Mononuclear cell (primary cell): ENCODE data around the gene SGPP2. TPM values are rescaled to one million over a fixed set of nuclear protein-coding genes. Genes with fewer than 3 reads are reported as not detected.
"Not testable (repeated sequence)": the region's sequence is repeated elsewhere in the genome, so short reads cannot be mapped to it uniquely, and the experiment has no call there.

ENCODE experiments used
- H3K27me3 ChIP-seq: 2 replicates; pipeline ENCODE4 v1.6.0; 2011; ENCODE audit warnings: low read length, control low read depth; ENCODE audit not compliant: insufficient read depth
- H3K4me1 ChIP-seq: 2 replicates; pipeline ENCODE4 v1.5.1; 2011; ENCODE audit warnings: mild to moderate bottlenecking, low read length, control low read depth; ENCODE audit not compliant: insufficient read depth
- H3K4me3 ChIP-seq: 2 replicates; pipeline ENCODE4 v1.5.1; 2011; ENCODE audit warnings: mild to moderate bottlenecking, low read length, moderate library complexity
- H3K9me3 ChIP-seq: 2 replicates; pipeline ENCODE4 v1.5.1; 2011; ENCODE audit warnings: low read depth, mild to moderate bottlenecking, control low read depth, low read length
- total RNA-seq: library from RNA; depleted of rRNA; stranded (reverse); fragments of >200 nt; gene quantifications from one replicate; pipeline ENCODE4 v1.2.3, GENCODE V29; 2012

Gene SGPP2
- total RNA-seq, 1 donor = 0.94 TPM

- Histone ChIP-seq H3K27me3 (peaks cover 41% of the 10 kb centered on the region), H3K9me3 (no peaks in the 10 kb centered on the region), H3K4me3 (no peak overlapping the region), H3K4me1 (peaks cover 4% of the 10 kb centered on the region)
These were observed 3.8 kb upstream of the SGPP2 start for GRCh38 chr2:222420508-222420907.

GRCh38 chr2:222421626-222422025, 2.7 kb upstream of the SGPP2 start:
- Histone ChIP-seq H3K9me3 (no peaks in the 10 kb centered on the region), H3K4me1 (peaks cover 4% of the 10 kb centered on the region), H3K4me3 (no peak overlapping the region), H3K27me3 (peaks cover 52% of the 10 kb centered on the region)

DNA sequence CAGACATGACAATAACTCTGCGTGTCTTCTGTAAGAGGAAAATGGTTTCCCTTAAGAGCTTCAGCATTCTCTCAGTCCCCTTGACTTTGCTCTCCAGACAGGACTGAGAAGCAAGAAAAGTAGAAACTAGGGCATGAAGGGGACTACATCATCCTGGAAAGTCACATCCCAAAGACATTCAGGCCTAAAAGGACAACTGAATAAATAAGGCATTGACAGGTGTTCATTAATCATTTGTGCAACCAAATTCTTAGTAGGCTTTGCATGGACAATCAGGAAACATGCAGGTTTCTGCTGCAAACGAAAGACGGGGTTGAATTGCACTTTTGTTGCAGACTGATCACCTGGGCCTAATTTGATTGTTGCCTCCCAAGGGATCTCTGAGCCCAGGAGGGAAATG, 1.2 kb upstream of the SGPP2 start:
- Histone ChIP-seq H3K27me3 (peaks cover 66% of the 10 kb centered on the region), H3K4me3 (no peak overlapping the region), H3K4me1 (peaks cover 4% of the 10 kb centered on the region), H3K9me3 (no peaks in the 10 kb centered on the region)

- peak overlapping the region; percentile 6 for H3K4me3 ChIP-seq
- H3K27me3 ChIP-seq = peaks cover 69% of the 10 kb centered on the region
- H3K9me3 ChIP-seq = no peaks in the 10 kb centered on the region
- peaks cover 4% of the 10 kb centered on the region for H3K4me1 ChIP-seq
These were observed 589 bp upstream of the SGPP2 start for GRCh38 chr2:222423632-222424275.

GRCh38 chr2:222424729-222425671, 657 bp downstream of the SGPP2 start:
- Histone ChIP-seq H3K27me3 (peaks cover 69% of the 10 kb centered on the region), H3K4me1 (peaks cover 4% of the 10 kb centered on the region), H3K9me3 (no peaks in the 10 kb centered on the region), H3K4me3 (peak overlapping the region; percentile 24)

DNA sequence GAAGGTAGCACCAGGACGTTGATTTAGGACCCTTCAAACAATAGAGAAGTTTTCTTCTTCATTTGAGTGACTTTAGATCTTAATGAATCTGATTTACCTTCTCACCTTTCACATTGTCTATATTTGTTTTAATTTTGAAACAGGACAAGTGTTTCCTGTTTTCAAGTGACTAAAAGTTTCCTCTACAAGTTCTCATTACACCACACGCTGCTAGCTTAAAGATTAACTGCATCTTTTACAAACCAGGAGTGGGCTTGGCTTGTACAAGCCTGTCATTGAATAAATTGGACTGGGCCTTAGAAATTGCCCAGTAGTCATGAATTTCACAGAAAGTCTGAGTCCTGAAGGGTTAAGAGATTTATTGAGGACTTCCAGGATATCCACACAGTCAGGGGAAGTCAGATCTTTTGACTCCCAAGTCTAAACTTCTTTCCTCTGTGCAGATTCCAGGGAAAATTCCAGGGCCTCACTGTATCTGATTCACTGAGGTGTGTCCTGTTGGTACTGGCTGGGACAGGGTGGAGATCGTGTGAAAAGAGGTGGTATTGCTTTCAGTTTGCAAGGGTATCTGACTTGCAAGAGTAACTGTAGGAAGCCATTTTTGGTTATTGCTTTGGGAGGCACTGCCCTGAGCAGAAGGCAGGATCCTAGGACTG, 3.4 kb downstream of the SGPP2 start:
- Histone ChIP-seq H3K9me3 (no peaks in the 10 kb centered on the region), H3K4me1 (peaks cover 4% of the 10 kb centered on the region), H3K4me3 (no peak overlapping the region), H3K27me3 (peaks cover 48% of the 10 kb centered on the region)

DNA sequence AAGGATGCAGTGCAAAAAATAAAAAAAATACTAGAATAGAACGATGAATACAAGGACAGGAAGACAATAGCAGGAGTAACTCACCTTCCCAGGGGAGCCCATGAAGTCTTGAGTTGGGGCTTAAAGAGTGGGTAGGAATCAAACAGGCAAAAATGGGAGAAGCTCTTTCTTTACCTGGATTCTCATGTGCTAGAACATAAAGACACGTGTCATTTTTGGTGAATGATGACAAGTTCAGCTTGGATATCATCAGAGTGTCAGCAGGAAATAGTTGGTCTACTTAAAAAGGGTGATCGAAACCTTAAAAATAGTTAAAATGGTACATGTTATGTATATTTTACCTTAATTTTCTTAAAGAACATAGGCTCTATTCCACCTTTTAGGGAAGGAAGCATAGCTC, 5.7 kb downstream of the SGPP2 start:
- H3K9me3 ChIP-seq = no peaks in the 10 kb centered on the region
- peaks cover 32% of the 10 kb centered on the region for H3K27me3 ChIP-seq
- no peaks in the 10 kb centered on the region for H3K4me1 ChIP-seq

GRCh38 chr2:222430681-222431080, 6.3 kb downstream of the SGPP2 start:
- peaks cover 26% of the 10 kb centered on the region for H3K27me3 ChIP-seq
- no peaks in the 10 kb centered on the region for H3K4me1 ChIP-seq
- no peaks in the 10 kb centered on the region for H3K9me3 ChIP-seq
- H3K4me3 ChIP-seq = no peak overlapping the region

More for the DNA sequence above, 5.7 kb downstream of the SGPP2 start:
- H3K4me3 ChIP-seq = no peak overlapping the region

DNA sequence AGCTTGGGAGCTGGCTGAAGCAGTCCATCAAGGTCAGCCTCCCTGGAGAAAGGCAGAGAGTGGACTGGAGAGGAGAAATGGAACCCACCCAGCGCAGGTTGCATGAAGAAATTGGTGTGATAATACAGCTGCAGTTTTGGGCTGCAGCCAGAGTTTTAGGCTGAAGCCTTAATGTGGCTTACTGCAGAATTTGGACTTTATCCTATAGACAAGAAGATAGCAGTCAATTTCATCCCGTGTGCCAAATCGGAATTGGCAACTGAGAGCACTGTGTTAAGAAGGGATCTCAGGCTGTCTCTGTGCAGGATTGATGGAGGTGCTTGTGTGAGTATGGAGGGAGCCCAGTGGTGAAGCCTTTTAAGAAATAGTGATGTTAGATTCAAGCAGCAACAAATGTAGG, 7.5 kb downstream of the SGPP2 start:
- H3K4me1 ChIP-seq = no peaks in the 10 kb centered on the region
- H3K27me3 ChIP-seq = peaks cover 14% of the 10 kb centered on the region
- H3K9me3 ChIP-seq = no peaks in the 10 kb centered on the region
- no peak overlapping the region for H3K4me3 ChIP-seq

GRCh38 chr2:222433332-222434173, 9.2 kb downstream of the SGPP2 start:
- H3K4me1 ChIP-seq = no peaks in the 10 kb centered on the region
- H3K27me3 ChIP-seq = no peaks in the 10 kb centered on the region
- no peaks in the 10 kb centered on the region for H3K9me3 ChIP-seq
- no peak overlapping the region for H3K4me3 ChIP-seq

- no peak overlapping the region for H3K4me3 ChIP-seq
- no peaks in the 10 kb centered on the region for H3K27me3 ChIP-seq
- H3K4me1 ChIP-seq = no peaks in the 10 kb centered on the region
- H3K9me3 ChIP-seq = no peaks in the 10 kb centered on the region
These were observed 9.9 kb downstream of the SGPP2 start for GRCh38 chr2:222434204-222434603.

- not testable (repeated sequence) for H3K9me3 ChIP-seq, H3K4me3 ChIP-seq, H3K4me1 ChIP-seq, H3K27me3 ChIP-seq
These were observed 11.2 kb downstream of the SGPP2 start for GRCh38 chr2:222435400-222436039.

- no peaks in the 10 kb centered on the region for H3K4me1 ChIP-seq
- no peaks in the 10 kb centered on the region for H3K27me3 ChIP-seq
- H3K4me3 ChIP-seq = no peak overlapping the region
- H3K9me3 ChIP-seq = no peaks in the 10 kb centered on the region
These were observed 11.7 kb downstream of the SGPP2 start for GRCh38 chr2:222436040-222436413.

- Histone ChIP-seq H3K4me1 (no peaks in the 10 kb centered on the region), H3K9me3 (no peaks in the 10 kb centered on the region), H3K27me3 (no peaks in the 10 kb centered on the region), H3K4me3 (no peak overlapping the region)
These were observed 15.3 kb downstream of the SGPP2 start for GRCh38 chr2:222439692-222440091.
